NCI-H446 (cell line): ENCODE measurements around the gene TAF3.
"Not testable (repeated sequence)": the region's sequence is repeated elsewhere in the genome, so short reads cannot be mapped to it uniquely, and the experiment has no call there.

Experiments used
- DNase-seq, 2 experiments: peaks; one replicate each; lab custom pipeline; 2025; lab: John Stamatoyannopoulos, UW

TAF3 gene

GRCh38 chr10:7811000-7811399 is 7.3 kb upstream of the TAF3 start:
- DNase-seq, result no peak

GRCh38 chr10:7811743-7812142 is 6.6 kb upstream of the TAF3 start:
- DNase-seq, result not testable (repeated sequence)

DNA sequence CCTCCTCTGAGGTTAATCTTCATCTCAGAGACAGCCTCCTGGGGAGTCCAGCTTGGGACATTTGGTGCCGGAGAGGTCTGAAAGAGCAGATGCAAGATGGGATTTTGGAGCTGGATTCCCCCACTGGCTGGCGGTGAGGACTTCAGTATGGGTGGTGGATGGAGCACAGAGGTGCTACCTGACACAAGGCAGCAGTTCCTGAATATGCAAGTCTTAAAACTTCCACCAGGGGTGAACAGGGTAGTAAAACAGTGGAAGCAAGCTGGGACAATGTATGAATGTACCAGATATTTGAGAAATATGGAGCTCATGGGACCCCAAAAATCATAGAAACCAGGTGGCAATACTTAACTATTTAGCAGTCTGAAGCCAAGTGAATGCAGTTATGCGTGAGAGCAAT is 4.8 kb upstream of the TAF3 start:
- no peak for DNase-seq

GRCh38 chr10:7817576-7817975 is 729 bp upstream of the TAF3 start:
- no peak for DNase-seq

GRCh38 chr10:7817984-7818294 is 366 bp upstream of the TAF3 start:
- no peak for DNase-seq

GRCh38 chr10:7819121-7819460 is 786 bp downstream of the TAF3 start:
- peak in 1 of 2 experiments; percentile 7 for DNase-seq

GRCh38 chr10:7824251-7824650 is 5.9 kb downstream of the TAF3 start:
- DNase-seq, result no peak

DNA sequence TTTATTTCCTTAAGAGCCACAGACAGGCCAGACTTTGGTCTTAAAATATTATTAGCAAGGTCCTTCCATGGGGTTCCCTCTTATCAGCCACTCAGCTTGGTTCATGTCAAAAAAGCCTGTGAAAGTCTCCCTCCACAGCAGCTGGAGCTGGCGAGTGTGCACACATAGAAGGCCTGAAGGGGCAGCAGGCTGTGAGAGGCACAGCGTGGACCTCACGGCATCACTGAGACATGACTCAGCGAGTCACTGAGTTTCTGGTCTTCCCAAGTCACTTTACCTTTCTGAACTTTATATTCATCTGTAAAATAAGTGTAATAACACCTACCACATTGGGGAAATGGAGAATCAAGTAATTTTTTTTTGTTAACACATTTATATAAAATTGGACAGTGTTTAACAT is 8.7 kb downstream of the TAF3 start:
- no peak for DNase-seq

- DNase-seq, result no peak
Observed at GRCh38 chr10:7829289-7829834, 11.1 kb downstream of the TAF3 start.

DNA sequence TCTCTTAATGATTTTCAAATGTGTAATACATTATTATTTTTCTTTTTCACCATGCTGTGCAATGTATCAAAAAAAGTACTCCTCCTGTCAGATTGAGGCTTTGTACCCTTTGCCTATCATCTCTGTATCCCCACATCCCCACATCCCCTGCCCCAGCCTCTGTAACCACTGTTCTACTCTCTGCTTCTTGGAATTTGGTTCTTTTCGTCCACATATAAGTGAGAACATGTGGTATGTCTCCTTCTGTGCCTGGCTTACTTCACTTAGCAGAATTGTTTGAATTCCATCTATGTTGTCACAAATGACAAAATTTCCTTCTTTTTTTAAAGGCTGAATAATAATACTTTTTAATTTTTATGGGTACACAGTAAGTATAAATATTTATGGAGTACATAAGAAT is 13.8 kb downstream of the TAF3 start:
- no peak for DNase-seq

- DNase-seq, result no peak
Observed at GRCh38 chr10:7833210-7833609, 14.9 kb downstream of the TAF3 start.

- DNase-seq, result no peak
Observed at GRCh38 chr10:7834262-7834661, 16.0 kb downstream of the TAF3 start.

DNA sequence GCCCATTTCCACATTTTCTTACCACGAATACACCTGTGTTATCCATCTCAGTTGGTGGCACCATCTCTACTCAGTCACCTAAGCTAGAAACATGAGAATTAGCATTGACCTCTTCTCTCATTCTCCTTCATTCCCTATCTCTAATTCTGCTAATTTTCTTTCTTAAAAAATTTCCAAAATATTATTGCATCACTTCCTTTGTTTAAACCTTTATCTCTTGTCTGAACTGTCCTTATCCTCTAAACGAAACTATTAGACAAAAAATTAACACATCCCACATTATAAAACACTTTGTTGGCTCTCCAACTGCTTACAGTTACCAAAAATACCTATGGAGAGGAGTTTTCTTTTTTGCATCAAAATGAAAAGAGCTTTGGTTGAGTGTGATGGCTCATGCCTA is 18.3 kb downstream of the TAF3 start:
- no peak for DNase-seq

DNA sequence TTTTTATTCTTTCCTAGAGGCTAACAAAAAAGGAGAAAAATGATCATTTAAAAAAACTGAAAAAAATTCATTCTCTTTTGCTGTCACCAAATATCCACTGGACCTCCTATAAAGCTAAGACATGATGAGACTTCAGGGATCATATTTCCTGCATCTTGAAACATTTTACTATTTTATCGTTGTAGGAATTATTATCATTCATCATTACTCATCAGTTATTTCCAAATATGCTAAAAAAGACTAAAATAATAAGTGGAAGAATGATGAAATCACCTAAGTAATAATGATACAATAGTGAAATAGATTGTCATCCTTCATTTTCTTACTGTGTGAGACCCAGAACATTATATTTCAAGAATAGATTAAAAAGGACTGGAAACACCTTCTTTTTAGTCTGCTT is 28.3 kb downstream of the TAF3 start:
- no peak for DNase-seq

DNA sequence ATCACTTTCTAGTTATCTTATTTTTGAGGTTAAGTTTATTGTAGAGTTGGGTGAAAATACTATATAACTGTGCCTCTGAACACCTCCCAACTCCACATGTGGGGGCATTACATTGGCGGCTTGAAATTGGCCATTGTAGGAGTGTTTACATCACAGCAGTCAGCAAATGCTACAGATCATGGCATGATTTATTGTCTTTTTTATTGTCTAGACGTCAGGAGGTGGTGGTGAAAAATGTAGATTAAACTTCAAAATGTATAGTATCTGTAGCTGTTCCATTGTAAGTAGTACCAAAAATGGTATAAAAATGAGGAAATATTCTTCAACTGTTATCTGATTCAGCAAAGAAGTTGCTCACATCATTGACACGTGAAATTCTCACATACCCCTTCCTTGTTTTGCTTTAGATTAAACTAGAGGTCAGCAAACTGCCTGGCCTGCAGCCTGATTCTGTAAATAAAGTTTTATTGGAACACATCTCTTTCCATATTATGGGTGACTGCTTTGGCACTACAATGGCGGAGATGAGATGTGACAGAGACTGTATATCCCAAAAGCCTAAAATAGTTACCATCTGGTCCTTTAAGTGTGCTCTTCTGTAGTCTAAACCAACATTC is 35.0 kb downstream of the TAF3 start:
- no peak for DNase-seq

GRCh38 chr10:7853890-7854289 is 35.6 kb downstream of the TAF3 start:
- DNase-seq, result no peak

DNA sequence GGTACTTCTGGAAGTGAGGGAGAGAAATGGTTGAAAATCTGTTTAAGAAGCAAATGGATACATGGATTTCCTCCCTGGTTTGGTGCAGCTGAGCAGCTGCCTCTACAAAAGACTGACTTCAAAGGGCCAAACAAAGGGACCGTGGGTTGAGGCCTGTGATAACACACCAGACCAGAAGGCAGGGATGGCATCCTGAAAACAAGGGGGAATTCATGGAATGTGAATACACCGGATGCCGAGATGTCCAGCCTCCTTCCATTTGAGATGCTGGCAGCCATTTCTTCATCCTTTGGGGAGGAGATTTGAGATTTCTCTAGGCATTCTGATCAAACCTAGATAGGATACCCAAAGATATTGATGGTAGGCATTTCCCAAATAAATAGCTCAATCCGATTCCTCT is 36.9 kb downstream of the TAF3 start:
- DNase-seq, result no peak

DNA sequence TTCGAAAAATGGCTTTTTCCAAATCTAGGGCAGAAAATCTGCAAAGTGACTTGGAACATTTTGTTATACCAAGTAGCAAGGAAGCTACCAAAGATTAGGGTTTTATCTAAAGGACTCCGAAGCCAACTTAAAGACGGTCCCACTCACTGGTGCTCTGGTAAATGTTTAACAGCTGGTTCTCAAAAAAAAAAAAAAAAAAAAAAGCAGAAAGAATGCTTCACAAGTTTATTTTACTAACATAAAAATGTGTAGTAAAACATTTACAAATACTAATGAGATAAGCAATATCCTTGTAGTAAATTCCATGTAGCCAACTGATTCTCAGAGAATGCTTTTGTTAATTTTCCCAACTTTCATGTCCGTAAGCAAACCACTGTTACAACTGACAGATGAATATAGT is 38.4 kb downstream of the TAF3 start:
- no peak for DNase-seq

DNA sequence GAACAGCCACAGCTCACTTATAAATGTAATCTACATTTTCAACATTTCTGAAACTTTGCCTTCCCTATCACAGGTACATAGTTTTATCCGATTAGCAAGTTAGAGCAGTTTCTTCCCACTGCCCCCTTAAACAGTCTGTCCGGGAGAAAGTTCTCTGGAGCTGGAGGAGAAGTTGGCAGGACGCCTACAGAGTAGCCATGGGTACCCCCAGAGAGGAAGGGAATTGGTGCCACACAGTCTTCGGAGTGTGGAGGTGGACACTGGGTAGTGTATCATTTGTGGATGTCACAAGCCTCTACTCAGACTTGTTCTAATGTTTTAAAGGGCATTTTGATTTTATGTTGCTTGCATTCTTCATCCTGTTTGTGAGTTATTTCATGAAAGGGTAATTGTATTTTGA is 39.0 kb downstream of the TAF3 start:
- no peak for DNase-seq

- no peak for DNase-seq
Observed at GRCh38 chr10:7861509-7862120, 43.3 kb downstream of the TAF3 start.

GRCh38 chr10:7862121-7862514 is 43.8 kb downstream of the TAF3 start:
- DNase-seq, result no peak

DNA sequence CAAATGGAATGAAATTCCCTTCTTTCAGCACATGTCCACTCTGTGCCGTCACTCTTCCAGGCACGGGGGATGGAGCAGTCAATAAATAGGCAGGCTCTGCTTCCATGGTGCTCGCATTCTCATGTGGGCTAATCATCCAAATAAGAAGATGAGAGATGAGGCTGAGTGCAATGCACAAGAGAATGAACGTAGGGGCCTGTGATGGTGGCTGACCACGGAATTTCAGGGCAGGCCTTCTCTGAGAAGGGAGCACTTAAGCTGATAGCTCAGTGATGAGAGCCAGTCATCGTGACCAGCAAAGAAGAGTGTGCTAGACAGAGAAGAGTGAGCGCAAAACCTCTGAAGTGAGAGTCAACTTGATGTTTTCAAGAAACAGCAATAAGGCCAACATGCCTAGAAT is 47.9 kb downstream of the TAF3 start:
- no peak for DNase-seq

DNA sequence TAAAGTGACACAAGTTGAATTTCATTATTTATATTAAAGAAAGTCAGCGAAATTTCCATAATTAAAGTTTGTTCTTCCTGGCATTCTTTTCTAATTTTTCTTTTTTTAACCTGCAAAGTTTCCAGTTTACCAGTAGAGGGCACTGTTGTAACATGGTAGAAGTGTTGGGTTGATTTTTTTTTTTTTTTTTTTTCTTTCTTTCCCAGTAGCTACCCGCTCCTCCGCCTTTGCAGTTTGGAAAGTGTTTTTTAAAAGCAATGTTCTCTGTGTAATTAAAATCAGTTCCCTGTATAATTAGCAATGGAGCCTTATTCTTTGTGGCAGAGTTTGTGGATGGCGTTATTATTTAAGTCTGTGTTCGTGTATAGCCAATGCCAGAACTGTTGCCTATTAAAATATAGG is 53.7 kb downstream of the TAF3 start:
- peak in 1 of 2 experiments; percentile 33 for DNase-seq

DNA sequence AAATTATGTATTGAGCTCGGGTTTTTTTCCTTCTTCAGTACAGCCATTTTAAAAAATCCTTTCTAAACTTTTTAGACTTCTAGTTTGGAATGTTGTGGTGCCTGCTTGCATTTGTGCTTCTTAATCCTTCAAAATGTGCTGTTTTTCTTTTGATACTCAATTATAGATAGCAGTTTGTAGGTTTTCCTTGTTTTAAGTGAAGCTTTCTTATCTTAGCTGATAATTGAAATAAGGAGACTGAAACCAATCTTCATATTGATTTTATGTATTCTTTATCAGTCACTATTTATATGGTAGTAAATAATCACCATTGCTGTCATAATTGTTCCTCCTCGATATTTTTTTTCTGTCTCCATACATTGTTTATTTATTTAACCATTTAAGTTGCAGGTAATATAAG is 56.6 kb downstream of the TAF3 start:
- DNase-seq, result no peak
